ENCODE data around the gene NR2C2. TPM values are rescaled to one million over a fixed set of nuclear protein-coding genes. Genes with fewer than 3 reads are reported as not detected.

Gene NR2C2
- total and polyA plus RNA-seq, 2 donors (not counting 1 experiment from before 2014, with no cell fraction given), result 22.8 to 96.9 TPM

GRCh38 chr3:15074500-15074899 is 127.1 kb downstream of the NR2C2 start:
- over 99% methylated on average over 16 of the region's 19 CpGs for WGBS (ENCODE audit: insufficient coverage)
- DNase-seq (no peak), ATAC-seq (ENCODE audit: low read depth) (no peak)
- H3K27me3 Mint-ChIP-seq, result no peaks in the 10 kb centered on the region
- Histone ChIP-seq H4K20me1 (ENCODE audit: control insufficient read depth, insufficient read depth, low read length, poor library complexity, severe bottlenecking) (no peaks in the 10 kb centered on the region), H3K79me2 (ENCODE audit: control insufficient read depth, insufficient read depth, low read length) (no peaks in the 10 kb centered on the region), H2AFZ (ENCODE audit: insufficient read depth, low read depth, low read length, poor library complexity, severe bottlenecking) (no peak overlapping the region), H3K27ac (ENCODE audit: low read length in 2 of 2) (no peak overlapping the region), H3K4me1 (ENCODE audit: control insufficient read depth in 2 of 2, insufficient read depth in 2 of 2, low read length in 2 of 2) (no peaks in the 10 kb centered on the region), H3K27me3 (replicated peaks in 1 of 4; ENCODE audit: control extremely low read depth in 1 of 4, control insufficient read depth in 3 of 4, insufficient read depth in 4 of 4, low read length in 3 of 4) (no peaks in the 10 kb centered on the region), H3K9me3 (ENCODE audit: control extremely low read depth in 1 of 3, control insufficient read depth in 2 of 3, insufficient read depth in 1 of 3, low read length in 2 of 3) (no peaks in the 10 kb centered on the region), H3K4me3 (ENCODE audit: control extremely low read depth in 1 of 5, extremely low read depth in 1 of 5, insufficient read depth in 1 of 5, low read depth in 2 of 5, low read length in 4 of 5) (no peak overlapping the region), H3K36me3 (replicated peaks in 1 of 2; ENCODE audit: control extremely low read depth in 1 of 2, control insufficient read depth in 1 of 2, extremely low read depth in 1 of 2, insufficient read depth in 2 of 2, low read length in 1 of 2) (peaks cover 20 to 73% of the 10 kb centered on the region in 2 experiments), H3K9ac (ENCODE audit: low read length) (no peak overlapping the region), H3K4me2 (replicated peaks; ENCODE audit: low read depth, low read length, poor library complexity, severe bottlenecking) (no peak overlapping the region)
- intact Hi-C loops (cut with micrococcal nuclease), result no loop called here
- ChIA-PET CTCF (interaction anchor here (0.5 kb wide), 1 partner anchor 128 kb away, joined by 3 read pairs; no protein-coding TSS in a partner anchor), POLR2A (no interaction called here)
- TF ChIP-seq, protein P1, sequence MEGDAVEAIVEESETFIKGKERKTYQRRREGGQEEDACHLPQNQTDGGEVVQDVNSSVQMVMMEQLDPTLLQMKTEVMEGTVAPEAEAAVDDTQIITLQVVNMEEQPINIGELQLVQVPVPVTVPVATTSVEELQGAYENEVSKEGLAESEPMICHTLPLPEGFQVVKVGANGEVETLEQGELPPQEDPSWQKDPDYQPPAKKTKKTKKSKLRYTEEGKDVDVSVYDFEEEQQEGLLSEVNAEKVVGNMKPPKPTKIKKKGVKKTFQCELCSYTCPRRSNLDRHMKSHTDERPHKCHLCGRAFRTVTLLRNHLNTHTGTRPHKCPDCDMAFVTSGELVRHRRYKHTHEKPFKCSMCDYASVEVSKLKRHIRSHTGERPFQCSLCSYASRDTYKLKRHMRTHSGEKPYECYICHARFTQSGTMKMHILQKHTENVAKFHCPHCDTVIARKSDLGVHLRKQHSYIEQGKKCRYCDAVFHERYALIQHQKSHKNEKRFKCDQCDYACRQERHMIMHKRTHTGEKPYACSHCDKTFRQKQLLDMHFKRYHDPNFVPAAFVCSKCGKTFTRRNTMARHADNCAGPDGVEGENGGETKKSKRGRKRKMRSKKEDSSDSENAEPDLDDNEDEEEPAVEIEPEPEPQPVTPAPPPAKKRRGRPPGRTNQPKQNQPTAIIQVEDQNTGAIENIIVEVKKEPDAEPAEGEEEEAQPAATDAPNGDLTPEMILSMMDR (IDR thresholded peaks at IDR 0.05), result no peak
- TF ChIP-seq EZH2 (IDR thresholded peaks at IDR 0.05; ENCODE audit: borderline replicate concordance, insufficient read depth, low read depth, low read length, poor library complexity, severe bottlenecking), result no peak
- no peaks in the 10 kb centered on the region for H3K4me1 Mint-ChIP-seq
- no peak overlapping the region for H3K27ac Mint-ChIP-seq
- H3K9me3 Mint-ChIP-seq (ENCODE audit: insufficient read depth), result no peaks in the 10 kb centered on the region
- H3K4me3 Mint-ChIP-seq, result no peak overlapping the region

GRCh38 chr3:15079091-15079490 is 131.7 kb downstream of the NR2C2 start:
- H3K36me3 ChIP-seq (replicated peaks in 1 of 2; ENCODE audit: control extremely low read depth in 1 of 2, control insufficient read depth in 1 of 2, extremely low read depth in 1 of 2, insufficient read depth in 2 of 2, low read length in 1 of 2), result peaks cover 21 to 92% of the 10 kb centered on the region in 2 experiments
- WGBS (ENCODE audit: insufficient coverage), result 100% methylated on average over 1 of the region's 3 CpGs
- no peak overlapping the region for H3K27ac ChIP-seq (ENCODE audit: low read length in 2 of 2)
- H3K27ac Mint-ChIP-seq, result no peak overlapping the region
- no peak overlapping the region for H3K4me3 ChIP-seq (ENCODE audit: control extremely low read depth in 1 of 5, extremely low read depth in 1 of 5, insufficient read depth in 1 of 5, low read depth in 2 of 5, low read length in 4 of 5)
- H3K4me2 ChIP-seq (replicated peaks; ENCODE audit: low read depth, low read length, poor library complexity, severe bottlenecking), result no peak overlapping the region
- CTCF ChIA-PET, result no interaction called here
- TF ChIP-seq, protein P1 (IDR thresholded peaks at IDR 0.05), result no peak
- no peak for TF ChIP-seq EZH2 (IDR thresholded peaks at IDR 0.05; ENCODE audit: borderline replicate concordance, insufficient read depth, low read depth, low read length, poor library complexity, severe bottlenecking)
- H3K79me2 ChIP-seq (ENCODE audit: control insufficient read depth, insufficient read depth, low read length), result peaks cover 4% of the 10 kb centered on the region
- ATAC-seq (ENCODE audit: low read depth) (no peak), DNase-seq (no peak)
- H3K9ac ChIP-seq (ENCODE audit: low read length), result no peak overlapping the region
- H3K4me1 ChIP-seq (ENCODE audit: control insufficient read depth in 2 of 2, insufficient read depth in 2 of 2, low read length in 2 of 2), result no peaks in the 10 kb centered on the region
- H3K4me1 Mint-ChIP-seq, result no peaks in the 10 kb centered on the region
- H2AFZ ChIP-seq (ENCODE audit: insufficient read depth, low read depth, low read length, poor library complexity, severe bottlenecking), result no peak overlapping the region
- no peaks in the 10 kb centered on the region for H3K27me3 ChIP-seq (replicated peaks in 1 of 4; ENCODE audit: control extremely low read depth in 1 of 4, control insufficient read depth in 3 of 4, insufficient read depth in 4 of 4, low read length in 3 of 4)
- POLR2A ChIA-PET, result no interaction called here
- no peak overlapping the region for H3K4me3 Mint-ChIP-seq
- intact Hi-C loops (cut with micrococcal nuclease), result no loop called here
- H3K9me3 ChIP-seq (ENCODE audit: control extremely low read depth in 1 of 3, control insufficient read depth in 2 of 3, insufficient read depth in 1 of 3, low read length in 2 of 3), result no peaks in the 10 kb centered on the region
- H3K9me3 Mint-ChIP-seq (ENCODE audit: insufficient read depth), result no peaks in the 10 kb centered on the region
- H3K27me3 Mint-ChIP-seq, result no peaks in the 10 kb centered on the region
- no peaks in the 10 kb centered on the region for H4K20me1 ChIP-seq (ENCODE audit: control insufficient read depth, insufficient read depth, low read length, poor library complexity, severe bottlenecking)

Data from B cell (primary cell).